ENCODE results near the gene TSPAN15.
"Not testable (repeated sequence)": the region's sequence is repeated elsewhere in the genome, so short reads cannot be mapped to it uniquely, and the experiment has no call there.

GRCh38 chr10:69488149-69488844, 37.0 kb downstream of the TSPAN15 start:
- not testable (repeated sequence) for TF ChIP-seq ZNF274 (IDR thresholded peaks at IDR 0.05; ENCODE audit: low read depth, low read length); SUZ12 (IDR thresholded peaks at IDR 0.05; ENCODE audit: extremely low read depth, insufficient read depth, insufficient read length); YY1 (IDR thresholded peaks at IDR 0.05; ENCODE audit: insufficient read depth, insufficient read length)
